Inferior parietal cortex (tissue), 1 donor: Measurements from ENCODE around the gene HOXB6.
A peak's percentile ranks its signal among the peaks of the same experiment; 100 is the strongest.

Experiments
- DNase-seq: peaks from one replicate; pipeline ENCODE4 v3.0.0-alpha.2; 2016; ENCODE audit errors: extremely low spot score

HOXB6 gene

DNA sequence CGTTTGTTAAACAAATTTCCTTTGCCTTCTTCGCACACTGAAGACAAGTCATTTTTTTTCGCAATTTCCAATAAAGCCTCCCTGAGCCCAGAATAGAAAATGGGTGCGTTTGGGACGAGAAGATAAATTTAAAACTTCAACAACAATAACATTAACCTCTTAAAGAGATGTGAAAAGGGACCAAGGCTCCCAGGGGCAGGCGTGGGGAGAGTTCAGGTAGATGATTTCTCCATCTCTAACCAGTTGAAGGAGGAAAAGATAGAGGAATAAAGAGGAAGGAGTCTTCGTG, 25.4 kb downstream of the HOXB6 start:
- no peak for DNase-seq

DNA sequence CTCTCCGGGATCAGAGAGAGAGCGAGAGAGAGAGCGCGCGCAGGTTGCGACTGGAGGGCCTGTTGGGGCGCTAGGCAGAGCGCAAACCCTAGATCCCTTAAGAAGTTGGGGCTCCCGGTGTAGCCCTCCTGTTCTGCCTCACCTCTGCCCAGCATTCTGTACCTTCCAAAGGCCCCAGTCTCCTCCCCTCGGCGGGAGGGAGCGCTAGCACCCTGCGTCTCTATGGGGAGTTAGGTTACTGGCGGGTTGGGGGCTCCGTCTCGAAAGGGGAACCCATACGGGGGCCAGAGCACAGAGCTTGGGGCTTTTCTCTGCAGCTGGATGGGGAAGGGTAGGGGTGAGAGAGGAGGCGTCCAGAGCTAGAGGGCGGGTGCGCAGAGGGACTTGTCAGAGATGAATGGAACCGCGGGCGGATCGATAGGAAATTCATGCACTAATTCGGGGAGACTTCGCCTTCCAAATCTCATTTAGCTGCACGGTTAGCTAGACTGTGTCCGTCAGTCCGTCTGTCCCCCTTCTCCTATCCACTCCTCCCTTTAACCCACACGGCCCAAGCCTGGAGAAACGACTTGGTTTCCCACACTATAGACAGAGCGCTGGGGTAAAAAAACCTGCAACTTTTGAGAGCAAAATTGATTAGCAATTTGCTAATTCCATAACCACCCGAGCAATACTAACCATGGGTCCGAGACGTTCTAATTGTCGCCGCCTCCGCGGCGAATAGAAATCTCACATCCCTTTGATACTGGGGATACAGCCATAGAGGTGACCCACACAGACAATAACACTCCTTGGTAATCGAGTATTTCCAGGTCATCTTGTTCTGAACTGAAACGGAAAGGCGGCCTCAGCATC, 25.9 kb downstream of the HOXB6 start:
- DNase-seq, result no peak

DNA sequence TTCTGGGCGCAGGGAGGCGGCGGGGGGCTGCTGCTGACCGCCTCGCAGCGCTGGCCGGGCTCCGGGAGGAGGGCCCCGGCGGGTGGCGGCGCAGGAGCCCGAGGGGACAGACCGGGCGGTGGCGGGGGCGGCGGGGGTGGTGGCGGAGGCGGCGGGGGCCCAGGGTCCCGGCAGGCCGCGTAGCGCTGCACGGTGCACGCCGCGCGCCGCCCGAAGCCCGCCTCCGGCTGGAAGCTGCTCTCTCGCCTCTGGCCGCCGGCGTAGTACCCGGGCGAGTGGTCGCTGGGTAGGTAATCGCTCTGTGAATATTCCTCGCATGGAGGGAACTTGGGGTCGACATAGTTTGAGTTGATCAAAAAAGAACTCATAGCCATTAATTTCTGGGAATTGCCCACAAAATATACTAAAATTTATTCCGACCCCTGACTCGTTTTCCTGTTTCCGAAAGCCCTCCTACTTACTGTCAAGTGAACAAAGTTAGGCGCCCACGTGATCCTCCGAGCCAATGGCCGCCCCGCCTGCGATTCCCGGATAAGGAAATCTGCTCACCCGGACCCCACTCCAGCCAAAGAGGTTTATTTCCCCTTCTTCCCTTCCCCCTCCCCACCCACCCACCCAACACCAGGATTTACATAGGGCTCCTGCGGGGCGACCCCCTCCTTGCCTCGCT, 26.7 kb downstream of the HOXB6 start, which contains the start of gene HOXB4:
TSS of gene HOXB4 (minus strand) at position 405 of the 670 bp plus-strand sequence. CDS start at position 374, 31 bp downstream.
- DNase-seq, result peak; percentile 6

- no peak for DNase-seq
Measured at GRCh38 chr17:48577330-48577945, 27.3 kb downstream of the HOXB6 start.

- DNase-seq, result no peak
Measured at GRCh38 chr17:48576479-48577309, 28.1 kb downstream of the HOXB6 start.

- no peak for DNase-seq
Measured at GRCh38 chr17:48575673-48576478, 28.9 kb downstream of the HOXB6 start.

GRCh38 chr17:48575066-48575582, 29.7 kb downstream of the HOXB6 start:
- no peak for DNase-seq

GRCh38 chr17:48574505-48575065, 30.2 kb downstream of the HOXB6 start:
- DNase-seq, result no peak

DNA sequence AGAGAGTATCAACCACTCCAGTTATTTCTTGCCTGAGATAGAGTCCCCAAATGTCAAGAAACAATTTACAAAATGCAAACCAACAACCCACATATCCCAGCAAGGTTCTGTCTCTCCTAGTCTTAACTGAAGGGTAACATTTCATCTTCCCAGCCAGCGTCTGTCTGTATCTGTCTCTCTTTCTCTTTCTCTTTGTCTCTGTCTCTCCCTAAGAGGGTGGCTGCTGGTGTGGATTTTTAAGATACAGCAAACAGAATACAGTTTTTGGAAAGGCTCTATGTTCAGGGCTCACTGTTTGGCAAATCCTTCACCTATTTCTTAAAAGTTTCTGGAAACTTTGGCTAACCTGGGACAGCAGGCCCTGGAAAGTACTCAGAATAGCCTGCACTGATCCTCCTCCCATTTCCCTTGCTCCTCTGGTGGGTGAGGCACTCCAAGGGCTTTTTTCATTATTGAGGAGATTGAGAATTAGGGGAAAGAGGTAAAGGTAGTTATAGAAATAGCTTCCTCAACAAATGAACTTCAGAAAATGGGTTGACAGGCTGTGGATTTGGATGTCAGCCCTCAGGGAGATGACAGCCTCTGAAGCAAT, 32.9 kb downstream of the HOXB6 start:
- DNase-seq, result no peak

GRCh38 chr17:48571024-48571818, 33.6 kb downstream of the HOXB6 start:
- DNase-seq, result no peak

- no peak for DNase-seq
Measured at GRCh38 chr17:48570325-48571023, 34.3 kb downstream of the HOXB6 start.

- DNase-seq, result no peak
Measured at GRCh38 chr17:48569674-48570324, 35.0 kb downstream of the HOXB6 start.

GRCh38 chr17:48569240-48569582, 35.6 kb downstream of the HOXB6 start:
- no peak for DNase-seq

DNA sequence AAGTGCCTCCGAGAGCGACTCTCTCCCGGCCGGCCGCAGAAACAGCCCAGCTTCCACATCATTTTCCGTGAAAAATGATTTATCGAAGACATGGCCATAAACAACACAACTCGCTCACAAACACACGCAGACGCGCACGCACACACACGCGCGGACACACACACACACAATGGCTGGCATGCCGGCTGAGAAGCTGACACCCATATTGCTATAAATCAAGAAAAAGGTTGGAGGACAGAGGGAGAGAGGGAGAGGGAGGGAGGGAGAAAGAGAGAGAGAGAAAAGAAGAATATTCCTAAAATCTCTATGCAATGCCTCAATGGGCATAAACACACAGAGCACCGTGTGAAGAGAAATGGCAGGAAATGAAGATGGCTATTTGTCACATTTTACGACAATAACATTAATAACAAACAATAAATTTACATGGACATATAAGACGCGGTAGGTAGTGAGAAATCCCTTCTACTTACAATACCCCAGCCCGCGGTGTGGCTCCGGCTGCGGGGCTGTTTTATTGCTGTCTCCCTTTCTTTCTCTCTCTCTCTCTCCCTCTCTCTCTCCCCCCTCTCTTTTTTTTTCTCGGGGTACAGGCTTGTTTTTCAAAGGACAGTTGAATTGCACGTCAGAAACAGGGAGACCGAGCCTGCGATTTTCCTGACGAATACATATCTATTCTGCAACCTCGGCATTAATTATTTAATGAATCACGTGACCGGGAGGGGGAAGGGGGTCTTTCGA, 36.1 kb downstream of the HOXB6 start:
- DNase-seq, result no peak

DNA sequence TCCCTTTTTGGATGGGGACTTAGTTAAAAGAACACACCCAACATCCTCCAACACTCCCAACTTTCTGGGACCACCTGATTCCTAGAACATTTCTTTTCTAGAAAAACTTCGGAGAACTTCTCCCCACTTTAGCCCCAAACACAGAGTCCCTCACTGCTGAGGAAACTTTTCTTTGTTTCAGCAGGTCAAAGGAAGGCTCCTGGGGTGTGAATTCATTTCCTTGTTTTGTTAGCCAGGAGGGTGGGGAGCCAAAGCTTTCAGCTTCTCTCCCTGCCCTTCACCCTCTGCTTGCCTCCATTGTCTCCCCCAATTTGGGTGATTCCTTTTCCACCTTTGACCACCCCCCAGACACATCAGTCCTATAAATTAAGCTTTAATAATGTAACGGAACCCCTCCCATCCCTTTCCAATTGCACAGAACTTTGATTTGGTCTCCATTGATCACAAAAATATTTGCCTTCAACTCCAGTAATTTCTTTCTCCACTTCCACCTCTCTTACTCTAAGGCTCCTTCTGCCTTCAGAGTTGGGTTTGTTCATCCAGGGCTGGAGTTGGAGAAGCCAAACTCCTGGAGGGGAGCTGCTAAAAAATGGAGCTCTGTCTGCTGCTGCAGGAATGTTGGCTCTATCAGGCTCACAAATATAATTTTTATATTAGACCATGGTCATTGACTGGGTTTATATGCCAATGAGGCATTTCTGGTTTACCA, 37.0 kb downstream of the HOXB6 start:
- DNase-seq, result no peak

GRCh38 chr17:48567209-48567608, 37.6 kb downstream of the HOXB6 start:
- DNase-seq, result no peak

DNA sequence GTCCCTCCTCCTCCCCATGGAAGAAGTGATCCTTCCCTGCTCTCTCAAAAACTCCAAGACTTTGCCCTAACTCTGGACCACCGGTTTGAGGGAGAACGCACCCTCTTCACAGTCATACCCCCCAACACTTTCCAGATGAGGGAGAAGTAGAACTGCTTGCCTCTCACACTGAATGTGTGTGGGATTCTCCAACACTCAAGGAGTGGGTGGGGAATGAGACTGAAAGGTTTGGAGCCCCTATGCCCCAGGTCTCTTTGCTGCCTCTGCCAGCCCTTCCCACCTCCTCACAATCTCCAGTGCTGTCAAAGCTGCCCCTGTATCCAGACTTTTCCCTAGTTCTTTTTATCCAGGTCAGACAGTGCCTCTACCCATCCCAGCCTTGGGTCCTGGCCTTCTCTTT, 38.1 kb downstream of the HOXB6 start:
- DNase-seq, result no peak
